ENCODE data around the gene KRT39. TPM values are rescaled to one million over a fixed set of nuclear protein-coding genes. Genes with fewer than 3 reads are reported as not detected.

KRT39 gene
- total RNA-seq, 1 experiment from 2014 or later, result not detected

DNA sequence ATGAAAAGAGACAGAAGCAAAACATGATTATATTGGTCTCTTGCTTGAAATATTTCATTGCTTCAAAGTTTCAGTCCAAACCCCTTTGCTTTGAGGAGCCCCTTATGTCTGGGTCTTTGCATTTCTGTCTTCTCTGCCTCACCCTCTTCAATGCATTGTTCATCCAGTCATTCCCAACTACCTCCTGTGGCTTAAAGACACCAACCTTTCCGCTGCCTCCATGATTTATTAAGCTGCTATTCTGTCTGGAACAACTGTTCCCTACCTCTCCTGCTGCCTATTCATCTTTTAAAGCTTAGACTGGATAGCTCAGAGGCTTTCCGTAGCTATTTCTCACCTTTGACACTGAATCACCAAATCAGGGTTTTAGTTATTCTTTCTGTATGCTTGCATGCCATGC lies 30.6 kb upstream of the KRT39 start:
- Histone ChIP-seq H3K9me3 (ENCODE audit: control insufficient read depth, insufficient read depth, low read depth, low read length) (no peaks in the 10 kb centered on the region), H3K36me3 (ENCODE audit: control insufficient read depth, insufficient read depth, low read length) (no peaks in the 10 kb centered on the region), H3K27ac (ENCODE audit: low read length) (no peak overlapping the region), H3K4me3 (ENCODE audit: low read depth in 2 of 2, low read length in 2 of 2) (no peak overlapping the region), H3K4me1 (ENCODE audit: control insufficient read depth, insufficient read depth, low read length) (no peaks in the 10 kb centered on the region), H3K27me3 (ENCODE audit: control insufficient read depth, insufficient read depth, low read length) (peaks cover 22% of the 10 kb centered on the region)
- POLR2A ChIA-PET, result no interaction called here
- no TSS peak for BruUV-seq (replicated peaks)
- TF ChIP-seq TCF7L2 (IDR thresholded peaks at IDR 0.05; ENCODE audit: low read depth, low read length) (no peak), SIN3A (IDR thresholded peaks at IDR 0.05; ENCODE audit: borderline replicate concordance, insufficient read depth, low read depth, low read length) (no peak), POLR2AphosphoS5 (IDR thresholded peaks at IDR 0.05; ENCODE audit: low read depth, low read length) (no peak)
- TF ChIP-seq, protein P1, sequence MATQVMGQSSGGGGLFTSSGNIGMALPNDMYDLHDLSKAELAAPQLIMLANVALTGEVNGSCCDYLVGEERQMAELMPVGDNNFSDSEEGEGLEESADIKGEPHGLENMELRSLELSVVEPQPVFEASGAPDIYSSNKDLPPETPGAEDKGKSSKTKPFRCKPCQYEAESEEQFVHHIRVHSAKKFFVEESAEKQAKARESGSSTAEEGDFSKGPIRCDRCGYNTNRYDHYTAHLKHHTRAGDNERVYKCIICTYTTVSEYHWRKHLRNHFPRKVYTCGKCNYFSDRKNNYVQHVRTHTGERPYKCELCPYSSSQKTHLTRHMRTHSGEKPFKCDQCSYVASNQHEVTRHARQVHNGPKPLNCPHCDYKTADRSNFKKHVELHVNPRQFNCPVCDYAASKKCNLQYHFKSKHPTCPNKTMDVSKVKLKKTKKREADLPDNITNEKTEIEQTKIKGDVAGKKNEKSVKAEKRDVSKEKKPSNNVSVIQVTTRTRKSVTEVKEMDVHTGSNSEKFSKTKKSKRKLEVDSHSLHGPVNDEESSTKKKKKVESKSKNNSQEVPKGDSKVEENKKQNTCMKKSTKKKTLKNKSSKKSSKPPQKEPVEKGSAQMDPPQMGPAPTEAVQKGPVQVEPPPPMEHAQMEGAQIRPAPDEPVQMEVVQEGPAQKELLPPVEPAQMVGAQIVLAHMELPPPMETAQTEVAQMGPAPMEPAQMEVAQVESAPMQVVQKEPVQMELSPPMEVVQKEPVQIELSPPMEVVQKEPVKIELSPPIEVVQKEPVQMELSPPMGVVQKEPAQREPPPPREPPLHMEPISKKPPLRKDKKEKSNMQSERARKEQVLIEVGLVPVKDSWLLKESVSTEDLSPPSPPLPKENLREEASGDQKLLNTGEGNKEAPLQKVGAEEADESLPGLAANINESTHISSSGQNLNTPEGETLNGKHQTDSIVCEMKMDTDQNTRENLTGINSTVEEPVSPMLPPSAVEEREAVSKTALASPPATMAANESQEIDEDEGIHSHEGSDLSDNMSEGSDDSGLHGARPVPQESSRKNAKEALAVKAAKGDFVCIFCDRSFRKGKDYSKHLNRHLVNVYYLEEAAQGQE (IDR thresholded peaks at IDR 0.05; ENCODE audit: insufficient read depth in 1 of 2, low read depth in 2 of 2, low read length in 1 of 2), result no peak
- TF ChIP-seq, protein P2, sequence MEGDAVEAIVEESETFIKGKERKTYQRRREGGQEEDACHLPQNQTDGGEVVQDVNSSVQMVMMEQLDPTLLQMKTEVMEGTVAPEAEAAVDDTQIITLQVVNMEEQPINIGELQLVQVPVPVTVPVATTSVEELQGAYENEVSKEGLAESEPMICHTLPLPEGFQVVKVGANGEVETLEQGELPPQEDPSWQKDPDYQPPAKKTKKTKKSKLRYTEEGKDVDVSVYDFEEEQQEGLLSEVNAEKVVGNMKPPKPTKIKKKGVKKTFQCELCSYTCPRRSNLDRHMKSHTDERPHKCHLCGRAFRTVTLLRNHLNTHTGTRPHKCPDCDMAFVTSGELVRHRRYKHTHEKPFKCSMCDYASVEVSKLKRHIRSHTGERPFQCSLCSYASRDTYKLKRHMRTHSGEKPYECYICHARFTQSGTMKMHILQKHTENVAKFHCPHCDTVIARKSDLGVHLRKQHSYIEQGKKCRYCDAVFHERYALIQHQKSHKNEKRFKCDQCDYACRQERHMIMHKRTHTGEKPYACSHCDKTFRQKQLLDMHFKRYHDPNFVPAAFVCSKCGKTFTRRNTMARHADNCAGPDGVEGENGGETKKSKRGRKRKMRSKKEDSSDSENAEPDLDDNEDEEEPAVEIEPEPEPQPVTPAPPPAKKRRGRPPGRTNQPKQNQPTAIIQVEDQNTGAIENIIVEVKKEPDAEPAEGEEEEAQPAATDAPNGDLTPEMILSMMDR (IDR thresholded peaks at IDR 0.05), result no peak
- intact Hi-C loops (cut with micrococcal nuclease; ENCODE audit: unreplicated experiment) (no loop called here), in situ Hi-C loops (cut with HindIII; ENCODE audit: low pct_unique_long_range_greater_than_20kb, low sequenced_read_pairs) (no loop called here)
- ATAC-seq, result no peak
- CTCF ChIA-PET, result interaction anchor here (0.6 kb wide), 1 partner anchor 149 kb away, joined by 12 read pairs; no protein-coding TSS in a partner anchor
- no peak for DNase-seq (ENCODE audit: low read depth, low spot score)

DNA sequence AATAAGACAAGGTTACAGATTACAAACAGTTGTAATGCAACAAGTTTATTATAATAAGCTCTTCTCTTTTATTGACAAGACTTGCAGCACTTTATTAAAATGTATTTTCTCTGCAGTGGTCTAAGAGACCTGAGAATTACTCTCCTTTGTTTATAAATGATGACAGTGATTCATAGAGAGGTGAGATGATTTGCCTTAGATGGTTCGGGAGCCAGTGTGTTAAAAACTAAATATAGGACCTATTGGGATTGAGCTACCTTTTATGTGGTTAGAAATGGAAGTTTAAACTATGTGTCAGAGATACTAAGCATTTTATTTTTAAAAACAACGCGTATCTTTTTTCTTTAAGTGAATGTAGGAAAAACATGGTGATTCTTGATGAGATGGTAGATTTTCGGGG lies 30.1 kb upstream of the KRT39 start:
- intact Hi-C loops (cut with micrococcal nuclease; ENCODE audit: unreplicated experiment), result no loop called here
- Histone ChIP-seq H3K36me3 (ENCODE audit: control insufficient read depth, insufficient read depth, low read length) (no peaks in the 10 kb centered on the region), H3K9me3 (ENCODE audit: control insufficient read depth, insufficient read depth, low read depth, low read length) (no peaks in the 10 kb centered on the region), H3K27me3 (ENCODE audit: control insufficient read depth, insufficient read depth, low read length) (peaks cover 21% of the 10 kb centered on the region), H3K4me1 (ENCODE audit: control insufficient read depth, insufficient read depth, low read length) (no peaks in the 10 kb centered on the region), H3K4me3 (ENCODE audit: low read depth in 2 of 2, low read length in 2 of 2) (no peak overlapping the region), H3K27ac (ENCODE audit: low read length) (no peak overlapping the region)
- in situ Hi-C loops (cut with HindIII; ENCODE audit: low pct_unique_long_range_greater_than_20kb, low sequenced_read_pairs), result no loop called here
- ATAC-seq (no peak), DNase-seq (ENCODE audit: low read depth, low spot score) (no peak)
- CTCF ChIA-PET, result interaction anchor here (0.6 kb wide), 1 partner anchor 149 kb away, joined by 12 read pairs; no protein-coding TSS in a partner anchor
- POLR2A ChIA-PET, result no interaction called here
- no TSS peak for BruUV-seq (replicated peaks)
- TF ChIP-seq POLR2AphosphoS5 (IDR thresholded peaks at IDR 0.05; ENCODE audit: low read depth, low read length) (no peak), SIN3A (IDR thresholded peaks at IDR 0.05; ENCODE audit: borderline replicate concordance, insufficient read depth, low read depth, low read length) (no peak), TCF7L2 (IDR thresholded peaks at IDR 0.05; ENCODE audit: low read depth, low read length) (no peak)
- TF ChIP-seq, protein P1 (IDR thresholded peaks at IDR 0.05; ENCODE audit: insufficient read depth in 1 of 2, low read depth in 2 of 2, low read length in 1 of 2), result no peak
- TF ChIP-seq, protein P2 (IDR thresholded peaks at IDR 0.05), result no peak
